HG03175 (cell line): ENCODE measurements around the gene TAF12.
"Not testable (repeated sequence)": the region's sequence is repeated elsewhere in the genome, so short reads cannot be mapped to it uniquely, and the experiment has no call there.

Source experiments
- ATAC-seq: cut with Tn5 transposase; IDR thresholded peaks from one replicate; pipeline ENCODE4 v1.9.1; 2021; ENCODE audit warnings: mild to moderate bottlenecking, moderate library complexity; ENCODE audit not compliant: unreplicated experiment

The TAF12 gene

GRCh38 chr1:28586585-28587391 is 56.1 kb downstream of the TAF12 start:
- not testable (repeated sequence) for ATAC-seq

GRCh38 chr1:28582248-28582615 is 60.6 kb downstream of the TAF12 start:
- ATAC-seq, result no peak

GRCh38 chr1:28581531-28582247 is 61.2 kb downstream of the TAF12 start:
- peak; percentile 87 for ATAC-seq

- ATAC-seq, result peak; percentile 8
Observed at GRCh38 chr1:28580722-28581530, 61.9 kb downstream of the TAF12 start.

GRCh38 chr1:28579401-28579800 is 63.5 kb downstream of the TAF12 start:
- ATAC-seq, result no peak

- no peak for ATAC-seq
Observed at GRCh38 chr1:28578696-28579218, 64.1 kb downstream of the TAF12 start.

GRCh38 chr1:28577738-28578536 is 64.9 kb downstream of the TAF12 start:
- ATAC-seq, result no peak

GRCh38 chr1:28577052-28577678 is 65.7 kb downstream of the TAF12 start:
- ATAC-seq, result no peak

- no peak for ATAC-seq
Observed at GRCh38 chr1:28573564-28573963, 69.3 kb downstream of the TAF12 start.

- not testable (repeated sequence) for ATAC-seq
Observed at GRCh38 chr1:28572891-28573290, 70.0 kb downstream of the TAF12 start.

GRCh38 chr1:28571911-28572310 is 71.0 kb downstream of the TAF12 start:
- ATAC-seq, result no peak

- ATAC-seq, result no peak
Observed at GRCh38 chr1:28566931-28567330, 75.9 kb downstream of the TAF12 start.

- ATAC-seq, result no peak
Observed at GRCh38 chr1:28565726-28566125, 77.1 kb downstream of the TAF12 start.

GRCh38 chr1:28565040-28565439 is 77.8 kb downstream of the TAF12 start:
- ATAC-seq, result no peak

GRCh38 chr1:28564310-28564709 is 78.6 kb downstream of the TAF12 start:
- no peak for ATAC-seq

GRCh38 chr1:28560886-28561285 is 82.0 kb downstream of the TAF12 start:
- ATAC-seq, result no peak
